ENCODE results near the gene HAPLN3. TPM values are rescaled to one million over a fixed set of nuclear protein-coding genes. Genes with fewer than 3 reads are reported as not detected.

HAPLN3 gene
- total RNA-seq, 4 donors from 2014 or later = 4.4 to 27.3 (median 16.2) TPM

GRCh38 chr15:88908697-88909621 lies 13.6 kb upstream of the HAPLN3 start:
- peaks cover 0 to 44% (median 0%) of the 10 kb centered on the region in 3 donors for H3K36me3 ChIP-seq
- WGBS, 2 donors = 67 to 76% methylated on average over 15 to 16 of the region's 16 CpGs

GRCh38 chr15:88908123-88908522 lies 12.8 kb upstream of the HAPLN3 start:
- peaks cover 0 to 74% (median 17%) of the 10 kb centered on the region in 4 donors for H3K4me1 ChIP-seq
- peaks cover 0 to 52% (median 0%) of the 10 kb centered on the region in 3 donors for H3K36me3 ChIP-seq
- H3K4me3 ChIP-seq = no peak overlapping the region
- no peak for DNase-seq (ENCODE audit: low spot score in 2 of 2)
- 80 to 90% methylated on average over 10 to 12 of the region's 12 CpGs for WGBS, 2 donors
- no peaks in the 10 kb centered on the region for H3K27me3 ChIP-seq
- TF ChIP-seq EP300 (IDR thresholded peaks at IDR 0.05) (no peak), CTCF (IDR thresholded peaks at IDR 0.05) (no peak)
- H3K27ac ChIP-seq = peak overlapping the region in 2 of 4 donors; percentile 18 to 79
- H3K9me3 ChIP-seq = no peaks in the 10 kb centered on the region

More at GRCh38 chr15:88908697-88909621, 13.6 kb upstream of the HAPLN3 start:
- Histone ChIP-seq H3K27me3 (no peaks in the 10 kb centered on the region), H3K4me1 (peaks cover 0 to 80% (median 17%) of the 10 kb centered on the region in 4 donors), H3K27ac (peak overlapping the region; percentile 3 to 79 (median 40)), H3K9me3 (no peaks in the 10 kb centered on the region), H3K4me3 (no peak overlapping the region)
- DNase-seq (ENCODE audit: low spot score in 2 of 2) = no peak
- TF ChIP-seq POLR2A (IDR thresholded peaks at IDR 0.05) (no peak), EP300 (IDR thresholded peaks at IDR 0.05) (no peak), CTCF (IDR thresholded peaks at IDR 0.05) (no peak)

- H3K9me3 ChIP-seq = no peaks in the 10 kb centered on the region
- H3K36me3 ChIP-seq = peaks cover 0 to 63% (median 0%) of the 10 kb centered on the region in 3 donors
- WGBS, 2 donors = 80 to 85% methylated on average over 14 of the region's 14 CpGs
- peaks cover 0 to 69% (median 17%) of the 10 kb centered on the region in 4 donors for H3K4me1 ChIP-seq
- TF ChIP-seq EP300 (IDR thresholded peaks at IDR 0.05) (no peak), CTCF (IDR thresholded peaks at IDR 0.05) (no peak), POLR2A (IDR thresholded peaks at IDR 0.05) (no peak)
- H3K27me3 ChIP-seq = no peaks in the 10 kb centered on the region
- no peak overlapping the region for H3K4me3 ChIP-seq
- H3K27ac ChIP-seq = peak overlapping the region in 1 of 4 donors; percentile 79
- no peak for DNase-seq (ENCODE audit: low spot score in 2 of 2)
Observed at GRCh38 chr15:88907111-88907510, 11.8 kb upstream of the HAPLN3 start.

GRCh38 chr15:88906551-88906950 lies 11.2 kb upstream of the HAPLN3 start:
- Histone ChIP-seq H3K36me3 (peaks cover 0 to 68% (median 0%) of the 10 kb centered on the region in 3 donors), H3K4me1 (peaks cover 0 to 63% (median 17%) of the 10 kb centered on the region in 4 donors), H3K27ac (peak overlapping the region in 1 of 4 donors; percentile 6)

More at GRCh38 chr15:88906551-88906950, 11.2 kb upstream of the HAPLN3 start:
- Histone ChIP-seq H3K9me3 (no peaks in the 10 kb centered on the region), H3K27me3 (no peaks in the 10 kb centered on the region), H3K4me3 (no peak overlapping the region)
- TF ChIP-seq CTCF (IDR thresholded peaks at IDR 0.05) = no peak
- no peak for TF ChIP-seq POLR2A (IDR thresholded peaks at IDR 0.05)
- no peak for TF ChIP-seq EP300 (IDR thresholded peaks at IDR 0.05)
- DNase-seq (ENCODE audit: low spot score in 2 of 2) = no peak
- WGBS, 2 donors = 97 to 98% methylated on average over 7 of the region's 7 CpGs

Data from tibial nerve (tissue), 4 donors.